HG03439 (cell line): Measurements from ENCODE around the gene AREG.

Experiments
- ATAC-seq: cut with Tn5 transposase; IDR thresholded peaks from one replicate; pipeline ENCODE4 v1.9.1; 2021; ENCODE audit warnings: mild to moderate bottlenecking, moderate library complexity; ENCODE audit not compliant: unreplicated experiment

AREG gene

GRCh38 chr4:74456849-74457395 is 12.0 kb downstream of the AREG start:
- ATAC-seq, result no peak

DNA sequence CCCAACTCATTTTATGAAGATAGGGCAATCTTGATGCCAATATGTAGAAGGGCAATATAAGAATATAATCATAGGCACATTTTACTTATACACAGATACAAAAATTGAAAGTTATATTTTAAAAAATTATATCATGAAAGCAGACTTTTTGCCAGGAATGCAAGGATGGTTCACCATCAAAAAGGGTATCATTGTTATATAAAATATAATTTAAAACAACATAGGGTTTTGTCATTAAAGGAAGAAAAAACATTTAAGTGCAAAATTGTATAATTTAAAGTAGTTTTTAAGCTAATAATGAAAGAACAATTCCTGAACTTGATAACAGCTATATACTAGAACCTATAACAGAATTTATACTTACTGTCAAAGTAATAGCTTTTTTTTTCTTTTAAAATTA is 15.9 kb downstream of the AREG start:
- no peak for ATAC-seq

GRCh38 chr4:74463123-74463522 is 18.2 kb downstream of the AREG start:
- ATAC-seq, result no peak

GRCh38 chr4:74464291-74464690 is 19.4 kb downstream of the AREG start:
- no peak for ATAC-seq

GRCh38 chr4:74466242-74466641 is 21.3 kb downstream of the AREG start:
- ATAC-seq, result no peak

- ATAC-seq, result no peak
These were observed 26.3 kb downstream of the AREG start for GRCh38 chr4:74471264-74471663.

DNA sequence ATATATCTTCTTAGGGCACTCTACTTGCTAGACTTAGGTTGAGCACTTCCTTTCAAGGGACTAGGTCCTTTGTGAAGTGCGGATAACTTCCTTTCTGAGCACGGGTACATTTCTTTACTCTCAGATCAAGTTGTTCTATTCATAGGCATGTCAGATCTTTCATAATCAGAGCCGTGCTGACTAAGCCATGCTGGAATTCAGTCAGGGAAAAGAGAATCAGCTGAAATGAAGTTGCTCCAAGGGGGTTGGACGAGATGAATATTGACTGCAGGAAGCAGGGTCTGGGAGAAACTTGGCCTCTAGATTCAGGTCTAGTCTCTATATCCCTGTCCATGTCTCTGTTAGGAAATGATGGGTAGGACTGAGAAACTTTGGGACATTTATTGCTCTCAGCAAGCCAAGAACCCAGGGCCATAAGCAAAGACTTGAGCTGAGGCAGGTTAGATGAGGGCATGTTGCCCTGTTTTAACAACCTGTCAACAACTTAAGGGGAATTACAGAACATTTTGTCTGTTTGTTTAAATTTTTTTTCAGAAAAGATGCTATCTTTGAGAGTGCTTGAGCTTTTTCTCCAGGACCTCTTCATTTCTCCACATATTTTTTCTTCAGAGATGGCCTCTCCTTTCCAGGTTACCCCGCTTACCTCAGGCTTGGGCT is 28.3 kb downstream of the AREG start:
- ATAC-seq, result no peak

GRCh38 chr4:74474345-74475090 is 29.6 kb downstream of the AREG start:
- no peak for ATAC-seq

DNA sequence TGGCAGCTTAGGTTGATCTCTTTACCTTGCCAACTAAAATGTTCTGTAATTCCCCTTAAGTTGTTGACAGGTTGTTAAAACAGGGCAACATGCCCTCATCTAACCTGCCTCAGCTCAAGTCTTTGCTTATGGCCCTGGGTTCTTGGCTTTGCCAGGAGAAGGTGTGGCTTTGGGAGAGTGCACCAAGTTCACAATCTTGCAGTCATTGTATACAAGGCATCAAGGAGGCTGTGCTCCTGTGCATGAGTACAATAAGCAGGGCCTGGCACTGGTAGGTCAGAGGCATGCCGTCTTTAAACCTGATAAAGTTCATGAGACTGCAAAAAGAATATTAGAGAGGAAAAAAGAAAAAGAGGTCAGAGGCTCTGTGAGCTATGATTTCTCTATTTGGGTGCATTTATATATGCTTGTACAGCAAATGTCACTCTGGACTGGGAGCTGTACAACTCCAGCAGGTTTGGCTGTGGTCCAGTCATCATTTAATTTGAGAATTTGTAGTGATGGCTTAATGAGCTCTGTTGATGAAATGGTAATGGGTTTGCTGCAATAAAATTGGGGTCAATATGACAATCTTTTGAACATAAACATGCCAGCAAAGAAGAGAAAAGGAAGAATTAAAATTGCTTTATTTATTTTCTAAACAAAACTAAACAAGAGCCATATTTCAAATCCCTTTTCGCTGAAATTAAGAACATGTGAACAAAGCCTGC is 30.3 kb downstream of the AREG start:
- no peak for ATAC-seq

- ATAC-seq, result no peak
These were observed 31.0 kb downstream of the AREG start for GRCh38 chr4:74475946-74476345.

DNA sequence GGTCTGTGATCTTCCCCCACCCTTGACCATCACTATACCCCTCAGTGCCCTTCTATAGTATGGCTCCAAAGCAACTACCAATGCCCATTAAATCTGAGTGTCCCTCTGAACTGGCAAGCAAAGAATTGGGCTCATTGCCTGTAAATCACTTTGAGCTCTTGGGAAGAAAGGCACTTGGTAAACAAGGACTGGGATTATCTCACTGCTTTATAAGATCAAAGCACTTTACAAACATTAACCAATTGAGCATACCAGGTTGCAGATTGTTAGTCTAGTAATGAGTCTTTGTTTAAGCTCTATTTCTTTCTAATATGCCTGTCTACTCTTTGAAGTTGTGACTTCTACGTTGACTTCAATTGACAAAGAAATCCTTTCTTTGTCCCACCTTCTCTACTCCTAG is 34.1 kb downstream of the AREG start:
- no peak for ATAC-seq

GRCh38 chr4:74480267-74480666 is 35.3 kb downstream of the AREG start:
- no peak for ATAC-seq

GRCh38 chr4:74481891-74482609 is 37.1 kb downstream of the AREG start:
- ATAC-seq, result no peak

- ATAC-seq, result no peak
These were observed 38.4 kb downstream of the AREG start for GRCh38 chr4:74483226-74483911.

DNA sequence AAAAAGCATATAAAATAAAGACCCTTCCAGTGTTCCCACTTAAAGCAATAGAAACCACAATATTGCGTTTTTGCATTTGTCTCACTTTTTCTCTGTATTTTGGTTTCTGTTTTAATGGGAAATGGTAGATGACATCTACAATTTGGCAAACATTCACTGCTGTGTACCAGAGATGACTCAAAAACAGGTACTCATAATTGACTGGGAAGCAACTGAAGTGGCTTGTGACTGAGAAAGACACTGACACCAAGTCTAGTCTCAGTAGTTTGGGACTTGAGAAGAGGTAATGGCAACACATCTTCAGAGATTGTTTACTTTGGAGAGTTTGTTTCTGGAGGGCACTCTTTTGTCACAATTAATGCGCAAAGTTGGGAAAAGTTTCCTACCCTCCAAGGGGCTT is 42.0 kb downstream of the AREG start:
- ATAC-seq, result no peak

- no peak for ATAC-seq
These were observed 42.8 kb downstream of the AREG start for GRCh38 chr4:74487771-74488170.

- no peak for ATAC-seq
These were observed 45.8 kb downstream of the AREG start for GRCh38 chr4:74490736-74491135.

DNA sequence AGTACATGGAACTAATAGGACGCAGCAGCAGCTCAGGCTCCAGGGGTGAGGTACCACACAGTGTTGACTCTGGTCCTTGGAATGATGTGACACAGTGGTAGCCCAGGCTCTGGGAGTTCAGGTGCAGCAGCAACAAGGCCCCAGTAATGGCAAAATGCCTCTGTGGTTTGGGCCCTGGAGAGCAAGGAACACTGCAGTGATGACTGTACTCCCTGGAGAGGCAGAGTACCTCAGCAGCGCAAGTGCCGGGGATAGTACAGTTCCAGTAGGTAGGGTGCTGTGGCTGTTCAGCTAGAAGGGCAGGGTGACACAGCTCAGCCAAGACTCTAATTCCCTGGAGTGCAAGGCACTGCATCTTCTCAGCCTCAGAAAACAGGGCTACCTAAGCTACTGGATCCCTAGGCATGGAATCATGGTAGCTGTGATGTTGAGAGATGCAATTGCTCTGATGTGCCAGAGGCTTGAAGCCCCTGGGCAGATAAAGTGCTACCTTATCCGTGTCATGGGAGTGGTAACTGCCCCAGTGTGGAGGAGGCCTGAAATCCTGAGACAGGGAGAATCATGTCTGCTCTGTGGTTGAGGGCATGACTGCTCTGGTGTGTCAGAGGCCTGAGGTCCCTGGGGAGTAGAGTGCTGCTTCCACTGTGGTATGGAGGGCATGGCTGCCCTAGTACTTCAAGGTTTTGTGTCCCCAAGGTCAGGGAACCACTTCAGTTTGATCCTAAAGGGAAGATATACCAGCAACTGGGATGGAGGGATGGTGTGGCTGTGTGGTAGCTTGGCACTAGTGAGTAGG is 55.2 kb downstream of the AREG start:
- no peak for ATAC-seq

DNA sequence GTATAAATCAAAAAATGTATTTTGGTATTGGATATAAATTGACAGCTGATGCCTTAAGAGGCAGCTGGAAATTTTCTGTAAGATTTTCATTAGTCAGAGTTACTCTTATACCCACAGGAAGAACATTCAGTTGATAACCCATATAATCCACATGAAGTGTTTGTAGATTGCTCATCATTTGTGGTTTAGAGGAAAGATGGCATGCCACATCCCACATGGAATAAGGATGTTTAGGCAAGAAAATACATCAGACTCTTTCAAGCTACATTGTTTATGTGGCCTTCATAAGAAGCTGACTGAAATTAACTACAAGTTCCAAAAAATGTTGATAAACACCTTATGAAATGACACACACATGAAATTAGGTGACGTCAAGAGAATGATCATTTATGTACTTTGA is 56.6 kb downstream of the AREG start:
- no peak for ATAC-seq

DNA sequence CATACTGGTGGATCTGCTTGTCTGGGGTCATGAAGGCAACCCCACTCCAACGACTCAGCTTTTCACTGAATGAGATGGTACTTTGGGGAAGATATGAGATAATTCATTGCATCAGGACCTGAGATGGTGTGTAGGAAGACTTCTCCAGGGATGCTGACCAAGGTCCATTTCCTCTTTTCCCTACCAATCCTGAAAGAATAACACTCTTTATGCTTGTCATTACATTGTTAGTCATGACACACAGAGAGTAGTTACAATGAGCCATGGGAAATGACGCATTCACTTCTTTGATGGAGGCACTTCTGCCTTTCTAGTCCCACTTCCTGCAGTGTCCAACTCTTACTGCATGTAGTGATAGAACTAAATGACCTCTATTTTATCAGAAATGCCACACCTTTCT is 58.6 kb downstream of the AREG start:
- ATAC-seq, result no peak
